ENCODE data around the gene DHFR2.

The DHFR2 gene

GRCh38 chr3:94024385-94024784, 38.3 kb downstream of the DHFR2 start:
- H3K27ac ChIP-seq (ENCODE audit: low read depth, low read length): no peak overlapping the region
- H3K9ac ChIP-seq (ENCODE audit: low read length): no peak overlapping the region

GRCh38 chr3:94020293-94020692, 42.4 kb downstream of the DHFR2 start:
- H3K4me3 ChIP-seq (ENCODE audit: low read depth in 1 of 2, low read length in 2 of 2): no peak overlapping the region
- no peaks in the 10 kb centered on the region for H3K4me1 ChIP-seq (ENCODE audit: insufficient read depth, low read length)
- H3K36me3 ChIP-seq (ENCODE audit: insufficient read depth, low read length): no peaks in the 10 kb centered on the region

More at GRCh38 chr3:94024385-94024784, 38.3 kb downstream of the DHFR2 start:
- Histone ChIP-seq H3K9me3 (ENCODE audit: low read length) (no peaks in the 10 kb centered on the region), H3K36me3 (ENCODE audit: insufficient read depth, low read length) (no peaks in the 10 kb centered on the region), H3K4me1 (ENCODE audit: insufficient read depth, low read length) (no peaks in the 10 kb centered on the region), H3K27me3 (ENCODE audit: control insufficient read depth in 1 of 2, insufficient read depth in 2 of 2, low read length in 2 of 2) (no peaks in the 10 kb centered on the region), H3K4me3 (ENCODE audit: low read depth in 1 of 2, low read length in 2 of 2) (no peak overlapping the region)

GRCh38 chr3:94019659-94020058, 43.1 kb downstream of the DHFR2 start:
- H3K9me3 ChIP-seq (ENCODE audit: low read length): no peaks in the 10 kb centered on the region
- no peak overlapping the region for H3K4me3 ChIP-seq (ENCODE audit: low read depth in 1 of 2, low read length in 2 of 2)
- no peak overlapping the region for H3K27ac ChIP-seq (ENCODE audit: low read depth, low read length)
- H3K27me3 ChIP-seq (ENCODE audit: control insufficient read depth in 1 of 2, insufficient read depth in 2 of 2, low read length in 2 of 2): no peaks in the 10 kb centered on the region
- no peak overlapping the region for H3K9ac ChIP-seq (ENCODE audit: low read length)
- no peaks in the 10 kb centered on the region for H3K4me1 ChIP-seq (ENCODE audit: insufficient read depth, low read length)
- no peaks in the 10 kb centered on the region for H3K36me3 ChIP-seq (ENCODE audit: insufficient read depth, low read length)

More at GRCh38 chr3:94020293-94020692, 42.4 kb downstream of the DHFR2 start:
- Histone ChIP-seq H3K27ac (ENCODE audit: low read depth, low read length) (no peak overlapping the region), H3K9ac (ENCODE audit: low read length) (no peak overlapping the region), H3K9me3 (ENCODE audit: low read length) (no peaks in the 10 kb centered on the region), H3K27me3 (ENCODE audit: control insufficient read depth in 1 of 2, insufficient read depth in 2 of 2, low read length in 2 of 2) (no peaks in the 10 kb centered on the region)

- Histone ChIP-seq H3K9ac (ENCODE audit: low read length) (no peak overlapping the region), H3K4me3 (ENCODE audit: low read depth in 1 of 2, low read length in 2 of 2) (no peak overlapping the region)
These were observed 47.7 kb downstream of the DHFR2 start for GRCh38 chr3:94015025-94015424.

GRCh38 chr3:94012185-94012584, 50.5 kb downstream of the DHFR2 start:
- Histone ChIP-seq H3K4me1 (ENCODE audit: insufficient read depth, low read length) (no peaks in the 10 kb centered on the region), H3K4me3 (ENCODE audit: low read depth in 1 of 2, low read length in 2 of 2) (no peak overlapping the region), H3K27ac (ENCODE audit: low read depth, low read length) (no peak overlapping the region)

More at GRCh38 chr3:94015025-94015424, 47.7 kb downstream of the DHFR2 start:
- Histone ChIP-seq H3K27me3 (ENCODE audit: control insufficient read depth in 1 of 2, insufficient read depth in 2 of 2, low read length in 2 of 2) (no peaks in the 10 kb centered on the region), H3K4me1 (ENCODE audit: insufficient read depth, low read length) (no peaks in the 10 kb centered on the region), H3K9me3 (ENCODE audit: low read length) (no peaks in the 10 kb centered on the region), H3K36me3 (ENCODE audit: insufficient read depth, low read length) (no peaks in the 10 kb centered on the region), H3K27ac (ENCODE audit: low read depth, low read length) (no peak overlapping the region)

GRCh38 chr3:94011233-94011711, 51.4 kb downstream of the DHFR2 start:
- Histone ChIP-seq H3K4me3 (ENCODE audit: low read depth in 1 of 2, low read length in 2 of 2) (no peak overlapping the region), H3K27me3 (ENCODE audit: control insufficient read depth in 1 of 2, insufficient read depth in 2 of 2, low read length in 2 of 2) (no peaks in the 10 kb centered on the region), H3K36me3 (ENCODE audit: insufficient read depth, low read length) (no peaks in the 10 kb centered on the region), H3K4me1 (ENCODE audit: insufficient read depth, low read length) (no peaks in the 10 kb centered on the region), H3K9ac (ENCODE audit: low read length) (no peak overlapping the region), H3K9me3 (ENCODE audit: low read length) (no peaks in the 10 kb centered on the region), H3K27ac (ENCODE audit: low read depth, low read length) (no peak overlapping the region)

More at GRCh38 chr3:94012185-94012584, 50.5 kb downstream of the DHFR2 start:
- Histone ChIP-seq H3K9ac (ENCODE audit: low read length) (no peak overlapping the region), H3K36me3 (ENCODE audit: insufficient read depth, low read length) (no peaks in the 10 kb centered on the region), H3K9me3 (ENCODE audit: low read length) (no peaks in the 10 kb centered on the region), H3K27me3 (ENCODE audit: control insufficient read depth in 1 of 2, insufficient read depth in 2 of 2, low read length in 2 of 2) (no peaks in the 10 kb centered on the region)

- Histone ChIP-seq H3K4me3 (ENCODE audit: low read depth in 1 of 2, low read length in 2 of 2) (no peak overlapping the region), H3K27me3 (ENCODE audit: control insufficient read depth in 1 of 2, insufficient read depth in 2 of 2, low read length in 2 of 2) (no peaks in the 10 kb centered on the region), H3K27ac (ENCODE audit: low read depth, low read length) (no peak overlapping the region), H3K9me3 (ENCODE audit: low read length) (no peaks in the 10 kb centered on the region), H3K9ac (ENCODE audit: low read length) (no peak overlapping the region), H3K4me1 (ENCODE audit: insufficient read depth, low read length) (no peaks in the 10 kb centered on the region), H3K36me3 (ENCODE audit: insufficient read depth, low read length) (no peaks in the 10 kb centered on the region)
These were observed 53.1 kb downstream of the DHFR2 start for GRCh38 chr3:94009608-94010007.

GRCh38 chr3:94008253-94008652, 54.5 kb downstream of the DHFR2 start:
- H3K27me3 ChIP-seq (ENCODE audit: control insufficient read depth in 1 of 2, insufficient read depth in 2 of 2, low read length in 2 of 2): no peaks in the 10 kb centered on the region
- no peaks in the 10 kb centered on the region for H3K4me1 ChIP-seq (ENCODE audit: insufficient read depth, low read length)
- no peaks in the 10 kb centered on the region for H3K36me3 ChIP-seq (ENCODE audit: insufficient read depth, low read length)
- no peaks in the 10 kb centered on the region for H3K9me3 ChIP-seq (ENCODE audit: low read length)
- no peak overlapping the region for H3K9ac ChIP-seq (ENCODE audit: low read length)
- H3K27ac ChIP-seq (ENCODE audit: low read depth, low read length): no peak overlapping the region
- no peak overlapping the region for H3K4me3 ChIP-seq (ENCODE audit: low read depth in 1 of 2, low read length in 2 of 2)

Data from muscle layer of colon (tissue), 2 donors.